C4-2B (cell line): ENCODE data around the gene CCNL2.

Experiments used
- ZFX ChIP-seq: fragments of 450-650 bp; IDR thresholded peaks from 2 replicates; pipeline ENCODE4 v1.6.1; 2017
- TF ChIP-seq, protein P1 (sequence below): fragments of 450-650 bp; conservative IDR thresholded peaks from 2 replicates; pipeline ENCODE4 v1.5.1; 2017; ENCODE audit warnings: mild to moderate bottlenecking

DNA sequence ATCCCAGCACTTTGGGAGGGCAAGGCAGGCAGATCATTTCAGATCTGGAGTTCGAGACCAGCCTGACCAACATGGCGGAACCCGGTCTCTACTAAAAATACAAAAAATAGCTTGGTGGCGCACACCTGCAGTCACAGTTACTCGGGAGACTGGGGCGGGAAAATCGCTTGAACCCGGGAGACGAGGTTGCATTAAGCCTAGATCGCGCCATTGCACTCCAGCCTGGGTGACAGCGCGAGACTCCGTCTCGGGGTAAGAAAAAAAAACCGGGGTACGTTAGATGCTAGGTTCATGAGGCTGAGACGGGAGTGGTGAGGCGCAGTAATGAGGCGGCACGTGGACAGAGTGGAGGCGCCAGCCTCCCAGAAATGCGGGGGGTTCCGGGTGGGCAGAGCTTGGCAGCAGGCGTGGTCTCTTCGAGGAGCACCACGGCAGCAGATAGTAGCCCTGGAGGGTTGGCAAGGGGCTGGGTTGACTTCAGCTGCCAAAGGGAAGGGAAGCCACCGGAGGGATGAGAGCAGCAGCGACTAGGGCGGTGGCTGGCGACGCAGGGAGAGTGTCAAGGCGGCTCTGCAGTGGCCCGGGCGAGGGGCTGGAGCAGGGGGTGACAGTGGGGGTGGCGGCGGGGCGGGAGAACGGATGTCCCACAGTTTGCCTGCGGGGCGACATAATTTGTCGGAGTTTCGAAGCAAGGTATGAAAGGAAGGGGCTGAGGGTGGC, 7.1 kb upstream of the CCNL2 start:
- TF ChIP-seq, protein P1, sequence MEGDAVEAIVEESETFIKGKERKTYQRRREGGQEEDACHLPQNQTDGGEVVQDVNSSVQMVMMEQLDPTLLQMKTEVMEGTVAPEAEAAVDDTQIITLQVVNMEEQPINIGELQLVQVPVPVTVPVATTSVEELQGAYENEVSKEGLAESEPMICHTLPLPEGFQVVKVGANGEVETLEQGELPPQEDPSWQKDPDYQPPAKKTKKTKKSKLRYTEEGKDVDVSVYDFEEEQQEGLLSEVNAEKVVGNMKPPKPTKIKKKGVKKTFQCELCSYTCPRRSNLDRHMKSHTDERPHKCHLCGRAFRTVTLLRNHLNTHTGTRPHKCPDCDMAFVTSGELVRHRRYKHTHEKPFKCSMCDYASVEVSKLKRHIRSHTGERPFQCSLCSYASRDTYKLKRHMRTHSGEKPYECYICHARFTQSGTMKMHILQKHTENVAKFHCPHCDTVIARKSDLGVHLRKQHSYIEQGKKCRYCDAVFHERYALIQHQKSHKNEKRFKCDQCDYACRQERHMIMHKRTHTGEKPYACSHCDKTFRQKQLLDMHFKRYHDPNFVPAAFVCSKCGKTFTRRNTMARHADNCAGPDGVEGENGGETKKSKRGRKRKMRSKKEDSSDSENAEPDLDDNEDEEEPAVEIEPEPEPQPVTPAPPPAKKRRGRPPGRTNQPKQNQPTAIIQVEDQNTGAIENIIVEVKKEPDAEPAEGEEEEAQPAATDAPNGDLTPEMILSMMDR: no peak
- TF ChIP-seq ZFX: no peak
